HEK293 (cell line): ENCODE results near the gene NCAPG2.

Experiments
- CTCF ChIP-seq: fragments of 450-650 bp; formaldehyde crosslinking; IDR thresholded peaks from 2 replicates; pipeline ENCODE4 v1.5.1; 2016; ENCODE audit warnings: missing biosample characterization, missing genetic modification characterization
- ELK4 ChIP-seq: IDR thresholded peaks from 2 replicates; pipeline ENCODE4 v1.6.1; 2011; ENCODE audit warnings: mild to moderate bottlenecking, low read depth, low read length, borderline replicate concordance
- FEZF1 ChIP-seq: fragments of 450-650 bp; formaldehyde crosslinking; IDR thresholded peaks from 2 replicates; pipeline ENCODE4 v1.5.1; 2016; ENCODE audit warnings: missing biosample characterization, missing genetic modification characterization
- GLIS1 ChIP-seq: fragments of 450-650 bp; formaldehyde crosslinking; IDR thresholded peaks from 2 replicates; pipeline ENCODE4 v1.5.1; 2016; ENCODE audit warnings: missing biosample characterization, missing genetic modification characterization
- REST ChIP-seq: fragments of 450-650 bp; formaldehyde crosslinking; IDR thresholded peaks from 2 replicates; pipeline ENCODE4 v1.5.1; 2016; ENCODE audit warnings: missing biosample characterization, missing genetic modification characterization
- TCF7L2 ChIP-seq: IDR thresholded peaks from 2 replicates; pipeline ENCODE4 v1.6.1; 2011; ENCODE audit warnings: low read depth, mild to moderate bottlenecking, inconsistent platforms, low read length, moderate library complexity, borderline replicate concordance
- ZBTB21 ChIP-seq: fragments of 450-650 bp; formaldehyde crosslinking; IDR thresholded peaks from 2 replicates; pipeline ENCODE4 v1.5.1; 2017; ENCODE audit warnings: missing biosample characterization, missing genetic modification characterization
- ZBTB8A ChIP-seq: fragments of 450-650 bp; formaldehyde crosslinking; IDR thresholded peaks from 2 replicates; pipeline ENCODE4 v1.5.1; 2016; ENCODE audit warnings: missing biosample characterization, missing genetic modification characterization
- ZNF133 ChIP-seq: fragments of 450-650 bp; formaldehyde crosslinking; IDR thresholded peaks from 2 replicates; pipeline ENCODE4 v1.5.1; 2016; ENCODE audit warnings: missing biosample characterization, missing genetic modification characterization
- ZNF157 ChIP-seq: fragments of 450-650 bp; formaldehyde crosslinking; IDR thresholded peaks from 2 replicates; pipeline ENCODE4 v1.5.1; 2016; ENCODE audit warnings: missing biosample characterization, missing genetic modification characterization
- ZNF274 ChIP-seq, 2 experiments: fragments of 200-500 bp in 1 of 2; fragments of 450-650 bp in 1 of 2; sonication (Bioruptor generic) in 1 of 2; formaldehyde crosslinking in 1 of 2; IDR thresholded peaks; 2 replicates each; pipeline versions ENCODE4 v1.5.1 to v1.6.1; 2014 to 2016; ENCODE audit warnings: borderline replicate concordance in 1 of 2, inconsistent platforms in 1 of 2, low read length in 1 of 2, missing biosample characterization in 1 of 2, missing genetic modification characterization in 1 of 2
- ZNF501 ChIP-seq: fragments of 450-650 bp; formaldehyde crosslinking; IDR thresholded peaks from 2 replicates; pipeline ENCODE4 v1.5.1; 2016; ENCODE audit warnings: missing biosample characterization, missing genetic modification characterization
- ZNF558 ChIP-seq: fragments of 450-650 bp; formaldehyde crosslinking; IDR thresholded peaks from 2 replicates; pipeline ENCODE4 v1.5.1; 2016; ENCODE audit warnings: missing biosample characterization, missing genetic modification characterization
- ZNF837 ChIP-seq: fragments of 450-650 bp; formaldehyde crosslinking; IDR thresholded peaks from 2 replicates; pipeline ENCODE4 v1.5.1; 2016; ENCODE audit warnings: missing biosample characterization, missing genetic modification characterization

- TF ChIP-seq CTCF (tag by site-specific recombination) (no peak), TCF7L2 (no peak), ZNF133 (tag by site-specific recombination) (no peak), GLIS1 (tag by site-specific recombination) (no peak), ZBTB8A (no peak), ZNF274 (IDR thresholded peaks at IDR 0.05; ENCODE audit: low read length) (no peak), ZNF274 (tag by site-specific recombination; IDR thresholded peaks at IDR 0.05; ENCODE audit: borderline replicate concordance) (no peak), ZNF157 (no peak), ZNF558 (tag by site-specific recombination) (no peak), ELK4 (no peak), ZBTB21 (tag by site-specific recombination) (no peak), FEZF1 (tag by site-specific recombination) (no peak), REST (no peak), ZNF837 (tag by site-specific recombination) (no peak), ZNF501 (tag by site-specific recombination) (no peak)
These were observed 66.6 kb downstream of the NCAPG2 start for GRCh38 chr7:158638001-158638400.
